GM06990 (cell line): ENCODE data around the gene KRTAP10-9.
"Not testable (repeated sequence)": the region's sequence is repeated elsewhere in the genome, so short reads cannot be mapped to it uniquely, and the experiment has no call there.

Experiments
- DNase-seq: peaks from one replicate; pipeline ENCODE4 v3.0.0-alpha.2; 2011; ENCODE audit not compliant: insufficient read length; ENCODE audit errors: extremely low read depth
- H3K27me3 ChIP-seq: replicated peaks from 2 replicates; pipeline ENCODE4 v1.6.0; 2011; ENCODE audit warnings: low read length; ENCODE audit not compliant: control insufficient read depth, insufficient read depth
- H3K36me3 ChIP-seq: 2 replicates; pipeline ENCODE4 v1.5.1; 2011; ENCODE audit warnings: low read length; ENCODE audit not compliant: control insufficient read depth, insufficient read depth
- H3K4me3 ChIP-seq: replicated peaks from 2 replicates; pipeline ENCODE4 v1.5.1; 2011; ENCODE audit warnings: low read depth, mild to moderate bottlenecking, control low read depth, low read length
- TF ChIP-seq, protein P1 (sequence below): IDR thresholded peaks from 2 replicates; pipeline ENCODE4 v1.5.1; 2011; ENCODE audit warnings: low read length, control low read depth, mild to moderate bottlenecking, inconsistent platforms; ENCODE audit not compliant: insufficient read depth, poor library complexity, severe bottlenecking

The KRTAP10-9 gene

DNA sequence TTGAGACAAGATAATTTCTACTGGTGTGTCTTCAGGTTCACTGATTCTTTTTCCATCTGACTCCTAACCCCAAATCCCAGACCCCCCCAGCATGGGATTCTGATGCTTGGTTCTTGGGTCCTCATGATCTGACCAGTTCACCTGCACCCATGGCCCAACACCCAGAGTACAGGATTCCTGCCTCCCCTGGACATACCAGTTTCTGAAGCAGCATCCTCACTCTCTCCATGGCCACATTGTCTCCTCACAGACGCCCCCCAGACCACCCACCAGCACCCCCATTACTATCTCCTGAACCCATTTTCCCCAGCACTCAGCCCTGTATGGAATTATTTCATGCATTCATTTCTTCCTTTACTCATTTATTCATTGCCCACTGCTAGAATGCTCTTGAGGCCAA is 30.0 kb downstream of the KRTAP10-9 start:
- DNase-seq: no peak
- TF ChIP-seq, protein P1, sequence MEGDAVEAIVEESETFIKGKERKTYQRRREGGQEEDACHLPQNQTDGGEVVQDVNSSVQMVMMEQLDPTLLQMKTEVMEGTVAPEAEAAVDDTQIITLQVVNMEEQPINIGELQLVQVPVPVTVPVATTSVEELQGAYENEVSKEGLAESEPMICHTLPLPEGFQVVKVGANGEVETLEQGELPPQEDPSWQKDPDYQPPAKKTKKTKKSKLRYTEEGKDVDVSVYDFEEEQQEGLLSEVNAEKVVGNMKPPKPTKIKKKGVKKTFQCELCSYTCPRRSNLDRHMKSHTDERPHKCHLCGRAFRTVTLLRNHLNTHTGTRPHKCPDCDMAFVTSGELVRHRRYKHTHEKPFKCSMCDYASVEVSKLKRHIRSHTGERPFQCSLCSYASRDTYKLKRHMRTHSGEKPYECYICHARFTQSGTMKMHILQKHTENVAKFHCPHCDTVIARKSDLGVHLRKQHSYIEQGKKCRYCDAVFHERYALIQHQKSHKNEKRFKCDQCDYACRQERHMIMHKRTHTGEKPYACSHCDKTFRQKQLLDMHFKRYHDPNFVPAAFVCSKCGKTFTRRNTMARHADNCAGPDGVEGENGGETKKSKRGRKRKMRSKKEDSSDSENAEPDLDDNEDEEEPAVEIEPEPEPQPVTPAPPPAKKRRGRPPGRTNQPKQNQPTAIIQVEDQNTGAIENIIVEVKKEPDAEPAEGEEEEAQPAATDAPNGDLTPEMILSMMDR: no peak
- no peaks in the 10 kb centered on the region for H3K36me3 ChIP-seq
- H3K4me3 ChIP-seq: no peak overlapping the region
- H3K27me3 ChIP-seq: no peaks in the 10 kb centered on the region

DNA sequence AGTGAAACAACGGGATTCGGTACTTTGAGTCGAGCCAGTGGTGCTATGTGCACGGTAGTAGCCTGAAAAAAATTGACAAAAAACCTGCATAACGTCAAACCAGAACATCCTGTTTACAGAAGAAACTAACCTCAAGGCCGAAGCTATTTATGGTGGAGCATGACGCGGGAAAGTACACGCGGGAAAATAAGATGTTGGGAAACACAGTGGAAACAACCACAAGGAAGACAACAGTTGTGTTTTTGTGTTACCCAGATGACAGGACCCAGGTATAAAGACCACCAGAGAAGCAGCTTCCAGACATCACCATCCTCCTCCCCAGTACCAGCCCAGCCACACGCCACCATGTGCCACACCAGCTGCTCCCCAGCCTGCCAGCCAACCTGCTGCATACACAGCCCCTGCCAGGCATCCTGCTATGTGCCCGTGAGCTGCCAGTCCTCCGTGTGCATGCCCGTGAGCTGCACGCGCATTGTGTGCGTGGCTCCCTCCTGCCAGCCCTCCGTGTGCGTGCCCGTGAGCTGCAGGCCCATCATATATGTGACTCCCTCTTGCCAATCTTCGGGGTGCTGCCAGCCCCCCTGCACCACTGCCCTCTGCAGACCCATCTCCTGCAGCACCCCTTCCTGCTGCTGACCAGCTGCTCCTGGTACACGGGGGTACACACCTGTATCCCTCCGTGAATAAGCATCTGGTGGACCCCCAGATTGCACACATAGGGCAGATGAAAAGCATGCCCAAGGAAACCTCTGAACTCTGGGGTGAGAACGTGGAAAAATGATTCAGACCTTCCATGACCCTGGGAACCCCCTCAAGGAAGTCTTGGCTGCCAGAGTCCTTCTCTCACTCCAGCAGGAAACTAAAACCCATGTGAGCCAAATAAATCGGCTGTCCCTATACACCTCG is 31.0 kb downstream of the KRTAP10-9 start, which contains the start of gene KRTAP12-3:
KRTAP12-3 (plus strand) TSS at position 298 of the 906 bp plus-strand sequence; CDS start at position 346, 48 bp downstream.
- H3K4me3 ChIP-seq: no peak within 1 kb of the TSS
- DNase-seq: no peak
- no peaks in the 10 kb centered on the region for H3K27me3 ChIP-seq
- TF ChIP-seq, protein P1: no peak
- H3K36me3 ChIP-seq: no peaks in the 10 kb centered on the region

DNA sequence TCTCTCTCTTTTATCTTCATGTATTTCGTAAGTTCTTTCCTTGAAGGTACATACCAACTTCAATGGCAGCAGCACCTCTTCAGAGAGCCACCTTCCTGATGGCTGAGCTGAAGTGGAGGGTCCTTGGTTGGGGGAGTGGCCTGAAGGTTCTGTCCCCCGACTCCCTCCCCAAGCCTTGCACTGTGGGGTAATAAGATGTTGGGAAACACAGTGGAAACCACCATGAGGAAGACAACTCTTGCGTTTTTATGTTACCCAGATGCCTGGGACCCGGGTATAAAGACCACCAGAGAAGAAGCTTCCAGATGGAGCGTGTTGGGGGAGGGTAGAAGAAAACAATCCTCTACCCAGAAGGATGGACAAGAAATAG is 31.6 kb downstream of the KRTAP10-9 start:
- TF ChIP-seq, protein P1: no peak
- no peak for DNase-seq
- Histone ChIP-seq H3K27me3 (no peaks in the 10 kb centered on the region), H3K4me3 (no peak overlapping the region), H3K36me3 (no peaks in the 10 kb centered on the region)

DNA sequence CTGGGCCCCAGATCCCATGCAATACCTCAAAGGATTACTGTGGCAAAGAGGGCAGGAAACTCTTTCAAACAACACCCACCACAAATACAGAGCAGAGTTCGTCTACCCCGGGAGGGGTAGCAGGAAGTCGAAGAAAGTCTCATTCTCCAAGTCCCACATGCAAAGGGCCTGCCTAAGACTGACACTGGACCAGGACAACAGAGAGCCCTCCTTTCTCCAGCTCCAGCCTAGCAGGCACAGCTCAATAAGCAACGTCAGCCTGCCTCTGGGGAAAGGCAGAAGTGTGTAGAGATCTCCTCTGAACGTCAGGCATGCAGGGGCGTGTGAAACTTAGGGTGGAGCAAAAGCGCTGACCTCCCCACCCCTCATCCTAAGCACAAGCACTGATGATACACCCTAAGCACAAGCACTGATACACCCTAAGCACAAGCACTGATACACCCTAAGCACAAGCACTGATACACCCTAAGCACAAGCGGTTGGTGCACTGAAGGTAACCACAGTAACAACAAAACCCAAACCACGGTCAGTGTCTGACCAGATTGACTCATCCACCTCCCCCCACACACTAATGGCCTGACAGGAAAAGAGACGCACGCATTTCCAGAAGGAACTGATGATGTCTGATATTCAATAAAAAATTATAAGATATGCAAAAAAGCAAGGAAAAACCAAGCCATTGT is 32.2 kb downstream of the KRTAP10-9 start:
- no peak overlapping the region for H3K4me3 ChIP-seq
- no peak for DNase-seq
- H3K27me3 ChIP-seq: no peaks in the 10 kb centered on the region
- H3K36me3 ChIP-seq: no peaks in the 10 kb centered on the region
- TF ChIP-seq, protein P1: no peak

DNA sequence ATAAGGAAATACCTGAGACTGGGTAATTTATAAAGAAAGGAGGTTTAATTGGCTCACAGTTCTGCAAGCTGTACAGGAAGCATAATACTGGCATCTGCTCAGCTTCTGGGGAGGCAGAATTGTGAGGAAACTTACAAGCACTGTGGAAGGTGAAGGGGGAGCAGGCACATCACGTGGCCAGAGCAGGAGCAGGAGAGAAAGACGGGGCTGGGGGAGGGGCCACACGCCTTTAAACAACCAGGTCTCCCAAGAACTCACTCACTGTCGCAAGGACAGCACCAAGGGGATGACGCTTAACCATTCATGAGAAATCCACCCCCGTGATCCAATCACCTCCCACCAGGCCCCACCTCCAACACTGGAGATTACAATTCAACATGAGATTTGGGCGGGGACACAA is 34.7 kb downstream of the KRTAP10-9 start:
- not testable (repeated sequence) for H3K4me3 ChIP-seq, H3K27me3 ChIP-seq, DNase-seq, H3K36me3 ChIP-seq

DNA sequence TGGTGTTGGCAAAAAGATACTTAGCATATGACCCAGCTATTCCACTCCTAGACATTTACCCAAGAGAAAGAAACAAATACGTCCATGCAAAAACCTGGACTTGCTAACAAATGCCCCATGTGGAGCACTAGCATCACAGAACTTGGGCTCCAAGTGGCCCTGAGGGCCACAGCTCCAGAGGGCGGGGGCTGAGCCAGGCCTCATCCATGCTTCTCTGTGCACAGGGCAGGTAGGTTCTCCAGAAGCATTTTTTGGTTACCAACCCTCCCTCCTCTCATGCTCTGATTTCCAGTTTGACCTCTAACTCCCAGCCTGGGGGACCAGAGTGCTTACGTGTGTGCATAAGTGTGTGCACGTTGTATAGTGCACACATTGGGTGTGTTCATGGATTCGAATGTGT is 37.8 kb downstream of the KRTAP10-9 start:
- DNase-seq: no peak
- Histone ChIP-seq H3K36me3 (no peaks in the 10 kb centered on the region), H3K27me3 (peaks cover 2% of the 10 kb centered on the region; the same call in 1 of the 2 replicates), H3K4me3 (no peak overlapping the region)
- TF ChIP-seq, protein P1: no peak
